ENCODE data around the gene ATPAF1. TPM values are rescaled to one million over a fixed set of nuclear protein-coding genes. Genes with fewer than 3 reads are reported as not detected.
"Not testable (repeated sequence)": the region's sequence is repeated elsewhere in the genome, so short reads cannot be mapped to it uniquely, and the experiment has no call there.

ATPAF1 gene
- total and polyA plus RNA-seq, 2 donors from 2014 or later = 36.4 to 127 TPM

DNA sequence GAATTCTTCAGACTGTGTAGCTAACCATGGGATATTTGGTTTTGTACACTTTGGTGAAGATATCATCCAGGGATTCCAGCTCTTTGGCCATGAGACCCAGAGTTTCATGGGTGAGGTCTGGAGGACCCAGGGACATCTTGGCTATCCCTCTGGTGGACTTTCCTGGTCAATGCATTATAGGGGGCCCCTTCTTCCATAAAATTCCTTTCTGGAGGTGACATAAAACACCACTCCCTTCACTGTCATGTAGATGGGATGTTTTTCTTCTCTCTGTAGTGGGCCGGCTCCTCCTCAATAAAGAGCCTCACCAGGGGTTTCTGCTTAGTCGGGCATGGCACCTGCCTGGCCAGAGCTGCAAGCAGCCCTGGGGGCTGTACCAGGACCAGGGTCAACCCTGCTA lies 2.2 kb downstream of the ATPAF1 start:
- DNase-seq (no peak), FAIRE-seq (no peak)
- intact Hi-C loops (cut with DNase I) = no loop called here
- H3K27me3 ChIP-seq (ENCODE audit: control insufficient read depth, insufficient read depth, low read length) = no peaks in the 10 kb centered on the region
- H3K27ac ChIP-seq (ENCODE audit: low read depth in 2 of 2, low read length in 2 of 2) = no peak overlapping the region
- TF ChIP-seq, protein P1, sequence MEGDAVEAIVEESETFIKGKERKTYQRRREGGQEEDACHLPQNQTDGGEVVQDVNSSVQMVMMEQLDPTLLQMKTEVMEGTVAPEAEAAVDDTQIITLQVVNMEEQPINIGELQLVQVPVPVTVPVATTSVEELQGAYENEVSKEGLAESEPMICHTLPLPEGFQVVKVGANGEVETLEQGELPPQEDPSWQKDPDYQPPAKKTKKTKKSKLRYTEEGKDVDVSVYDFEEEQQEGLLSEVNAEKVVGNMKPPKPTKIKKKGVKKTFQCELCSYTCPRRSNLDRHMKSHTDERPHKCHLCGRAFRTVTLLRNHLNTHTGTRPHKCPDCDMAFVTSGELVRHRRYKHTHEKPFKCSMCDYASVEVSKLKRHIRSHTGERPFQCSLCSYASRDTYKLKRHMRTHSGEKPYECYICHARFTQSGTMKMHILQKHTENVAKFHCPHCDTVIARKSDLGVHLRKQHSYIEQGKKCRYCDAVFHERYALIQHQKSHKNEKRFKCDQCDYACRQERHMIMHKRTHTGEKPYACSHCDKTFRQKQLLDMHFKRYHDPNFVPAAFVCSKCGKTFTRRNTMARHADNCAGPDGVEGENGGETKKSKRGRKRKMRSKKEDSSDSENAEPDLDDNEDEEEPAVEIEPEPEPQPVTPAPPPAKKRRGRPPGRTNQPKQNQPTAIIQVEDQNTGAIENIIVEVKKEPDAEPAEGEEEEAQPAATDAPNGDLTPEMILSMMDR (IDR thresholded peaks at IDR 0.05; ENCODE audit: borderline replicate concordance, extremely low read depth, insufficient read depth) = no peak
- no peak overlapping the region for H3K4me3 ChIP-seq (ENCODE audit: low read length in 3 of 3)
- peaks cover 3 to 10% (median 7%) of the 10 kb centered on the region in 3 donors for H3K4me1 ChIP-seq (ENCODE audit: control insufficient read depth in 2 of 3, insufficient read depth in 2 of 3, low read depth in 1 of 3, low read length in 3 of 3)
- no peaks in the 10 kb centered on the region for H3K9me3 ChIP-seq (ENCODE audit: control insufficient read depth in 2 of 3, insufficient read depth in 1 of 3, low read length in 3 of 3)
- H3K36me3 ChIP-seq (ENCODE audit: control insufficient read depth in 2 of 3, insufficient read depth in 3 of 3, low read length in 3 of 3) = peaks cover 0 to 18% (median 6%) of the 10 kb centered on the region in 3 donors
- no peak overlapping the region for H3K9ac ChIP-seq (ENCODE audit: low read length in 3 of 3)

DNA sequence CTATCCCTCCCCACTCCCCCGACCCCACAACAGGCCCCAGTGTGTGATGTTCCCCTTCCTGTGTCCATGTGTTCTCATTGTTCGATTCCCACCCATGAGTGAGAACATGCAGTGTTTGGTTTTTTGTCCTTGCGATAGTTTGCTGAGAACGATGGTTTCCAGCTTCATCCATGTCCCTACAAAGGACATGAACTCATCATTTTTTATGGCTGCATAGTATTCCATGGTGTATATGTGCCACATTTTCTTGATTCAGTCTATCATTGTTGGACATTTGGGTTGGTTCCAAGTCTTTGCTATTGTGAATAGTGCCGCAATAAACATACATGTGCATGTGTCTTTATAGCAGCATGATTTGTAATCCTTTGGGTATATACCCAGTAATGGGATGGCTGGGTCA lies 5.2 kb downstream of the ATPAF1 start:
- FAIRE-seq; intact Hi-C loops (cut with DNase I); DNase-seq: not testable (repeated sequence)

DNA sequence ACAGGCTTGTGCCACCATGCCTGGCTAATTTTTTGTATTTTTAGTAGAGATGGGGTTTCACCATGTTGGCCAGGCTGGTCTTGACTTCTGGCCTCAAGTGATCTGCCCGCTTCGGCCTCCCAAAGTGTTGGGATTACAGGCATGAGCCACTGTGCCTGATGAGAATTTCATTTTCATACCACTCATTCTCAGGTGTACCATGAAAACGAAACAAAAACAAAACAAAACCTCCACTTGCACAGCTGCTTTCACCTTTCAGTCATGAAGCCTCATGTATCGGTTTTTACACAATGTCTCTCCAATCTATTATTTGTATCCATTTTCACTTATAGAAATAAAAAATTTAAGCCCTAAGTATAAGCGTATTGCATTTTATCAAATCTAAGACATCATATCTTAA lies 8.0 kb downstream of the ATPAF1 start:
- H3K27ac ChIP-seq (ENCODE audit: low read depth in 2 of 2, low read length in 2 of 2); FAIRE-seq; H3K4me3 ChIP-seq (ENCODE audit: low read length in 3 of 3); DNase-seq; intact Hi-C loops (cut with DNase I); H3K4me1 ChIP-seq (ENCODE audit: control insufficient read depth in 2 of 3, insufficient read depth in 2 of 3, low read depth in 1 of 3, low read length in 3 of 3); H3K27me3 ChIP-seq (ENCODE audit: control insufficient read depth, insufficient read depth, low read length); H3K9ac ChIP-seq (ENCODE audit: low read length in 3 of 3); H3K9me3 ChIP-seq (ENCODE audit: control insufficient read depth in 2 of 3, insufficient read depth in 1 of 3, low read length in 3 of 3): not testable (repeated sequence)
- peaks cover 8 to 29% (median 11%) of the 10 kb centered on the region in 3 donors for H3K36me3 ChIP-seq (ENCODE audit: control insufficient read depth in 2 of 3, insufficient read depth in 3 of 3, low read length in 3 of 3)

More for the DNA sequence above, 5.2 kb downstream of the ATPAF1 start:
- not testable (repeated sequence) for H3K27me3 ChIP-seq (ENCODE audit: control insufficient read depth, insufficient read depth, low read length); H3K9ac ChIP-seq (ENCODE audit: low read length in 3 of 3); H3K4me3 ChIP-seq (ENCODE audit: low read length in 3 of 3); H3K27ac ChIP-seq (ENCODE audit: low read depth in 2 of 2, low read length in 2 of 2); H3K9me3 ChIP-seq (ENCODE audit: control insufficient read depth in 2 of 3, insufficient read depth in 1 of 3, low read length in 3 of 3); H3K4me1 ChIP-seq (ENCODE audit: control insufficient read depth in 2 of 3, insufficient read depth in 2 of 3, low read depth in 1 of 3, low read length in 3 of 3)
- H3K36me3 ChIP-seq (ENCODE audit: control insufficient read depth in 2 of 3, insufficient read depth in 3 of 3, low read length in 3 of 3) = peaks cover 3 to 18% (median 6%) of the 10 kb centered on the region in 3 donors

DNA sequence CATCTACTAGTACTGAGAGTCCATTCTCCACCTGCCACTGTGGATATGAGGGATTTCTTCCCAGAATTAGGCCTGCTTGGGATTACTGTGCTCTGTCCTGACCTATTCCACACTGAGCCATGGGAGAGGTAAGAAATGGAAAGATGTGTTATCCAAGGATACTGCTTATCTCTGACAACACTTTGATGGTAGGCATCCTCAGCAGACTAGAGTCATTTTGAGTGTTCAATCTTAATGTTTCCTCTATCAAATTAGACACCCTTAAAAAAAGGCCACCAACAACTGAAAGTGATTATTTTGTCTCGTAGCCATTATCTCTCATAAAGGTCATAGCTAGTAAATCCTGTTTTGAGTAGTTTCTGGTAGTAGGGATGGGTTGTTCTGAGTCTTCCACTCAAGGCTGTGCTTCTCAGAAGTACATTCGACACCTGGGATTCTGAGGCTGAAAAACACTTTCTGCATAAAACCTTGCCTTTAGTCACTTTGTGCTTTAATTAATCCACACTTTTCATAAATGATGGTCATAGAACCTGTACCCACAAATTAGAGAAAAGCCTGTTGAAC lies 8.8 kb downstream of the ATPAF1 start:
- no peaks in the 10 kb centered on the region for H3K27me3 ChIP-seq (ENCODE audit: control insufficient read depth, insufficient read depth, low read length)
- no peak for FAIRE-seq
- H3K9ac ChIP-seq (ENCODE audit: low read length in 3 of 3) = no peak overlapping the region
- DNase-seq = no peak
- no peaks in the 10 kb centered on the region for H3K9me3 ChIP-seq (ENCODE audit: control insufficient read depth in 2 of 3, insufficient read depth in 1 of 3, low read length in 3 of 3)
- no peak overlapping the region for H3K4me3 ChIP-seq (ENCODE audit: low read length in 3 of 3)
- intact Hi-C loops (cut with DNase I) = no loop called here
- TF ChIP-seq, protein P1 (IDR thresholded peaks at IDR 0.05; ENCODE audit: borderline replicate concordance, extremely low read depth, insufficient read depth) = no peak
- H3K36me3 ChIP-seq (ENCODE audit: control insufficient read depth in 2 of 3, insufficient read depth in 3 of 3, low read length in 3 of 3) = peaks cover 8 to 27% (median 10%) of the 10 kb centered on the region in 3 donors
- H3K4me1 ChIP-seq (ENCODE audit: control insufficient read depth in 2 of 3, insufficient read depth in 2 of 3, low read depth in 1 of 3, low read length in 3 of 3) = no peaks in the 10 kb centered on the region
- no peak overlapping the region for H3K27ac ChIP-seq (ENCODE audit: low read depth in 2 of 2, low read length in 2 of 2)

Data from kidney (tissue), 14 donors.